CD8-positive, alpha-beta memory T cell (primary cell): ENCODE measurements around the gene TNS1. TPM values are rescaled to one million over a fixed set of nuclear protein-coding genes. Genes with fewer than 3 reads are reported as not detected.

Experiments used
- CTCF ChIA-PET: fragments of 350-600 bp; sonication (Branson Sonifier 250); formaldehyde crosslinking; loops from one replicate; lab custom pipeline; 2021; ENCODE audit warnings: antibody characterized with exemption; lab: Charles Lee
- POLR2A ChIA-PET: fragments of 350-600 bp; sonication (Branson Sonifier 250); formaldehyde crosslinking; loops from one replicate; lab custom pipeline; 2021; ENCODE audit warnings: antibody characterized with exemption; lab: Charles Lee
- DNase-seq, 5 donors: peaks; one replicate each; pipeline versions ENCODE4 v3.0.0 to v3.0.0-alpha.2; 2020 to 2022; ENCODE audit warnings: mixed read lengths in 1 of 5
- H3K27ac ChIP-seq: one replicate; pipeline ENCODE4 v1.7.0; 2013; ENCODE audit warnings: low read depth, mild to moderate bottlenecking, low read length, moderate library complexity
- H3K27me3 ChIP-seq: 2 replicates; pipeline ENCODE4 v1.7.0; 2013; ENCODE audit warnings: low read length, mild to moderate bottlenecking; ENCODE audit not compliant: insufficient read depth, poor library complexity, severe bottlenecking
- H3K36me3 ChIP-seq: 2 replicates; pipeline ENCODE4 v1.7.0; 2013; ENCODE audit warnings: mild to moderate bottlenecking, low read length, moderate library complexity; ENCODE audit not compliant: insufficient read depth
- H3K4me1 ChIP-seq: 2 replicates; pipeline ENCODE4 v1.7.0; 2013; ENCODE audit warnings: mild to moderate bottlenecking, low read length, moderate library complexity; ENCODE audit not compliant: insufficient read depth
- H3K4me3 ChIP-seq: 2 replicates; pipeline ENCODE4 v1.7.0; 2013; ENCODE audit warnings: mild to moderate bottlenecking, low read length
- H3K9me3 ChIP-seq: 2 replicates; pipeline ENCODE4 v1.7.0; 2013; ENCODE audit warnings: mild to moderate bottlenecking, low read length
- H3K27ac Mint-ChIP-seq, 8 donors: one replicate each; pipeline ENCODE4 v1.8.0; 2020 to 2021; ENCODE audit warnings: mixed read lengths in 8 of 8, mild to moderate bottlenecking in 6 of 8, inconsistent platforms in 3 of 8, moderate library complexity in 3 of 8
- H3K27me3 Mint-ChIP-seq, 2 donors: one replicate each; pipeline ENCODE4 v1.8.0; 2020 to 2021; ENCODE audit warnings: mixed read lengths in 2 of 2, mild to moderate bottlenecking in 1 of 2, moderate library complexity in 1 of 2
- H3K36me3 Mint-ChIP-seq, 3 donors: one replicate each; pipeline ENCODE4 v1.8.0; 2020 to 2021; ENCODE audit warnings: mixed read lengths in 3 of 3, inconsistent platforms in 1 of 3, mild to moderate bottlenecking in 1 of 3
- H3K4me1 Mint-ChIP-seq, 3 donors: one replicate each; pipeline ENCODE4 v1.8.0; 2020 to 2021; ENCODE audit warnings: mixed read lengths in 3 of 3, inconsistent platforms in 1 of 3, mild to moderate bottlenecking in 1 of 3
- H3K4me3 Mint-ChIP-seq, 7 donors: one replicate each; pipeline ENCODE4 v1.8.0; 2020 to 2021; ENCODE audit warnings: mixed read lengths in 7 of 7, mild to moderate bottlenecking in 6 of 7, moderate library complexity in 4 of 7, inconsistent platforms in 2 of 7
- H3K9me3 Mint-ChIP-seq, 5 donors: one replicate each; pipeline ENCODE4 v1.8.0; 2020 to 2022; ENCODE audit warnings: mixed read lengths in 5 of 5, mild to moderate bottlenecking in 3 of 5, moderate library complexity in 2 of 5, inconsistent platforms in 1 of 5
- polyA plus RNA-seq: library from polyadenylated mRNA; unstranded; fragments of 300-500 nt; fragmentation: Illumina TruSeq; gene quantifications from one replicate; pipeline ENCODE4 v1.2.3, GENCODE V29; 2021
- total RNA-seq, 2 experiments: library from RNA; stranded (reverse); gene quantifications; one replicate each; pipeline ENCODE4 v1.2.3, GENCODE V29; 2021

TNS1 gene
- total and polyA plus RNA-seq, 3 experiments from 2014 or later = 1.1 to 1.8 TPM; not detected in 1

DNA sequence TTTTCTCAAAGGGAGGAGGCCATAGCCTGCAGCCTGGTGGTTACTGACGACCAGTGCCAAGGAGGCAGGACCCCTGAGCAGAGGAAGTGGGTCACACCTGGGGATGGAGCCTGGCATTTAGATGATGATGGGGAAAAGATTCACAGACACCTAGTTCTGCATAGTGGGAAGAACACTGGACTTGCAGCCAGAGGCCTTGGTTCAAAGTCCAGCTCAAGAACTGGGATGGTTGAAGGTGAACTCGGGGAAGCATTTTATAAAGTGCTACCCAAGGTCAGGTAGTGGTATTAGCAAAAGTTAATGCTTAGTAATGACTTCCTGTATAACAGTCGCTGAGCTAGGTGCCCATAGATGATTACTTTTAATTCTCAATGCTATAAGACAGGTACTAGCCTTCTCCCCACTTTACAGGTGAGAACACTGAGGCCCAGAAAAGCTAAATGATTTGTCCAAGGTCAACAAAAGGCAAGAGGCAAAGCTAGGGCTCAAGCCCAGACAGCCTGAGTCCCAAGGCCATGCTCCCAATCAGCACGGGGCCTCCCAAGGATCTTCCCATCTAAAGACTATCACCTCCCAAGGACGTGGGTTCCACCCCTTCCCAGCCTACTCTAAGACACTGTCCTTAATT is 134.4 kb downstream of the TNS1 start:
- CTCF ChIA-PET = interaction anchor here (1.2 kb wide), 1 partner anchor 18 kb away, joined by 3 read pairs; no protein-coding TSS in a partner anchor

GRCh38 chr2:217866457-217866856 is 136.3 kb downstream of the TNS1 start:
- Histone ChIP-seq H3K9me3 (no peaks in the 10 kb centered on the region), H3K27me3 (no peaks in the 10 kb centered on the region), H3K4me3 (no peak overlapping the region), H3K36me3 (no peaks in the 10 kb centered on the region), H3K4me1 (no peaks in the 10 kb centered on the region), H3K27ac (no peak overlapping the region)
- CTCF ChIA-PET = no interaction called here
- Mint-ChIP-seq H3K27ac (no peak overlapping the region), H3K4me1 (no peaks in the 10 kb centered on the region), H3K36me3 (no peaks in the 10 kb centered on the region), H3K4me3 (no peak overlapping the region), H3K9me3 (no peaks in the 10 kb centered on the region), H3K27me3 (peaks cover 2 to 8% of the 10 kb centered on the region in 2 donors)
- POLR2A ChIA-PET = no interaction called here
- DNase-seq = no peak

More for the DNA sequence above, 134.4 kb downstream of the TNS1 start:
- no peak for DNase-seq
- Mint-ChIP-seq H3K36me3 (no peaks in the 10 kb centered on the region), H3K27ac (no peak overlapping the region), H3K27me3 (peaks cover 0 to 3% of the 10 kb centered on the region in 2 donors), H3K4me3 (no peak overlapping the region), H3K9me3 (no peaks in the 10 kb centered on the region), H3K4me1 (no peaks in the 10 kb centered on the region)
- POLR2A ChIA-PET = no interaction called here
- H3K4me1 ChIP-seq = no peaks in the 10 kb centered on the region
- no peaks in the 10 kb centered on the region for H3K36me3 ChIP-seq
- H3K27me3 ChIP-seq = no peaks in the 10 kb centered on the region
- H3K4me3 ChIP-seq = no peak overlapping the region
- no peak overlapping the region for H3K27ac ChIP-seq
- H3K9me3 ChIP-seq = no peaks in the 10 kb centered on the region

- Mint-ChIP-seq H3K36me3 (no peaks in the 10 kb centered on the region), H3K4me1 (no peaks in the 10 kb centered on the region)
Measured at GRCh38 chr2:217864963-217865772, 137.6 kb downstream of the TNS1 start.

DNA sequence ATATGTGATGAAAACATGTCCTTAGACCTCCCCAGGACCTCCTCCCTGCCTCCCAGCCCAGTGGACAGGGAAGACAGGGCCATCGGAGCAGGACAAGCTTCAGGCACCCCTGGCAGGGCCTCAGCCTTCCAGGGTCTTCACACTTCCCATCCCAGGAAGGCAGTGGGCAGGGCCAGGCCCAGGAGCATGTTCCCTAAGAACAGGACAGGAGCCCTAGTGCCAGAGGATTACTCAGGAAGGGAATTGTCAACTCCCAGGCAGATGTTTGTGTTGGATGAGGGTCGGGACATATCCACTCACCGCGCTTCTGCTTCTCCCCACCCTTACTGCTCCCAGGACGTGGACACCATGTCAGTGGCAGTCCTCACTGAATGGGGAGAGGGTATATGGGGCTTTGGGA is 138.9 kb downstream of the TNS1 start:
- Mint-ChIP-seq H3K27me3 (peaks cover 2 to 8% of the 10 kb centered on the region in 2 donors), H3K4me3 (no peak overlapping the region), H3K9me3 (no peaks in the 10 kb centered on the region), H3K36me3 (no peaks in the 10 kb centered on the region), H3K4me1 (no peaks in the 10 kb centered on the region), H3K27ac (no peak overlapping the region)
- Histone ChIP-seq H3K4me3 (no peak overlapping the region), H3K4me1 (no peaks in the 10 kb centered on the region), H3K27me3 (no peaks in the 10 kb centered on the region), H3K27ac (no peak overlapping the region), H3K9me3 (no peaks in the 10 kb centered on the region), H3K36me3 (no peaks in the 10 kb centered on the region)
- POLR2A ChIA-PET = no interaction called here
- DNase-seq = no peak
- CTCF ChIA-PET = no interaction called here

More at GRCh38 chr2:217864963-217865772, 137.6 kb downstream of the TNS1 start:
- DNase-seq = no peak
- H3K4me3 ChIP-seq = no peak overlapping the region
- CTCF ChIA-PET = no interaction called here
- H3K27ac ChIP-seq = no peak overlapping the region
- H3K4me1 ChIP-seq = no peaks in the 10 kb centered on the region
- POLR2A ChIA-PET = no interaction called here
- no peaks in the 10 kb centered on the region for H3K36me3 ChIP-seq
- H3K27me3 Mint-ChIP-seq = peaks cover 2 to 10% of the 10 kb centered on the region in 2 donors
- H3K9me3 Mint-ChIP-seq = no peaks in the 10 kb centered on the region
- H3K27me3 ChIP-seq = no peaks in the 10 kb centered on the region
- no peaks in the 10 kb centered on the region for H3K9me3 ChIP-seq
- H3K4me3 Mint-ChIP-seq = no peak overlapping the region
- H3K27ac Mint-ChIP-seq = no peak overlapping the region

DNA sequence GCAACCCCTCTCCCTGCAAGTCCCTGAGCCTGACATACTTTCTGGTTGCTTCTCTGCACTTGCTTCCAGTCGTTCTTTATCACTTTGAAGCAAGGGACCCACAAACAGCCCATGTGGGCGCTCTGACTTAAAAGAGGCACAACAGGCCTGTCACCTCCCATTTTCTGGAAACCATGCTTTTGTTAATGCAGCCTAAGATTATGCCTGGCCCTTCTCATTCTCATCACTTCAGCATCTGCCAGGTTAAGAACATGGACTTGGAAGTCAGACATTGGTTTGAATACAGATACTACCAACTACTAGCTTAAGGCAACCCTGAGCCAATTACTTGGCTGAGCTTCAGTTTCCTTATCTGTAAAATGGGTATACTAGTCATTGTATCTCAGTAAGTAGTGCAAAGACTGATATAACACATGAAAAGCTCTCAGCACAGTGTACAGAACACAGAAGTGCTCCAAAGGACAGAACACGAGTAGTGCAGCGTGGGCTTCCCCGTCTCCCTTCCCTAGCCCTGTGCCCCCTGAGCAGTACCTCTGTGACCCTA is 141.4 kb downstream of the TNS1 start:
- Histone ChIP-seq H3K36me3 (no peaks in the 10 kb centered on the region), H3K27me3 (no peaks in the 10 kb centered on the region), H3K9me3 (no peaks in the 10 kb centered on the region), H3K4me3 (no peak overlapping the region), H3K27ac (no peak overlapping the region), H3K4me1 (no peaks in the 10 kb centered on the region)
- no peak for DNase-seq
- H3K27me3 Mint-ChIP-seq = peaks cover 2 to 12% of the 10 kb centered on the region in 2 donors
- H3K27ac Mint-ChIP-seq = no peak overlapping the region
- CTCF ChIA-PET = interaction anchor here (0.8 kb wide), 1 partner anchor 25 kb away, joined by 3 read pairs; no protein-coding TSS in a partner anchor
- no peaks in the 10 kb centered on the region for H3K9me3 Mint-ChIP-seq
- H3K36me3 Mint-ChIP-seq = no peaks in the 10 kb centered on the region
- POLR2A ChIA-PET = no interaction called here
- H3K4me3 Mint-ChIP-seq = no peak overlapping the region
- H3K4me1 Mint-ChIP-seq = no peaks in the 10 kb centered on the region

- H3K36me3 Mint-ChIP-seq = no peaks in the 10 kb centered on the region
Measured at GRCh38 chr2:217859926-217860325, 142.9 kb downstream of the TNS1 start.

DNA sequence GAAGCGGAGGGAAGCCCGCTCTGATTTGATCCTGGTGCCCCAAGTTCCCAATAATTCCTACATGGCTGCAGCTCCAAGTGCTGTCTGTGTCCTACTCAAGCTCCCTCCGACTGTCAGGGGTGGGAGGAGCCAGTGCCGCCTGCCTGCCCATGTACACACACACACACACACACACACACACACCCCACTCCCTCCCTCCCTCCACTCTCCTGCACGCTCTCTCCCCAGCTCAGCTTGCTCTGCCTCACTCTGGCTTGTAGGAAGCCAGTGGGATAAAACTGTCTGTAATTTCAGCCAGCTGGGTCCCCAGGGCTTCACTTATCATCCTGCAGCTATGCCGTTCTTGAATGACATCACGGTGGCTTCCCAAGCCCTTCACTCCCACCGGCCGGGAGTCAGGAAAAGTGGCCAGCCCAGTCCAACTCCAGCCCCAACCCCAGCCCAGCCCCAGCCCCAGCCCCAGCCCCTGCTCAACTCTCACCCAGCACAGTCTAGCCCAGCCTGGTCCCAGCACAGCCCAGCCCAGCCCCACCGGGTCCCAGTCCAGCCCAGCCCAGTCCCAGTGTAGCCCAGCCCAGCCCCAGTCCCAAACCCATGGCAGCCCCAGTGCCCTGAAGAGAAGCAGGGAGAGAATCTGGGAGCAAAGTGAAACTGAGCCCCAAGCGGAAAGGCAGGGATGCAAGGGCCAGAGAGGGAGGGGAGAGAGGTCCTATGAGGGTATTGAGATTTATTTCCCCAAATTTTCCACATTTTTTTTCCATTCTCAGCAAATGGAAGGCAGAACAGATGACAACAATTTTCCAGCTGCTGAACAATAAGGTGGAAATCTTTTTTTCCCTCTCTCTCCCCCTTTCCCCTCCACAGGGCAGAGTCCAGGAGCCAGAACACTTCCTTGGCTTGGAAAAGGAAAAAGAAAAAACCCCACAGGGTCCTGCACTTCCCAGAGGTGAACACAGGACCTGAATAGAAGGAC is 144.0 kb downstream of the TNS1 start:
- POLR2A ChIA-PET = no interaction called here
- H3K4me3 Mint-ChIP-seq = no peak overlapping the region

More at GRCh38 chr2:217859926-217860325, 142.9 kb downstream of the TNS1 start:
- H3K9me3 Mint-ChIP-seq = no peaks in the 10 kb centered on the region
- H3K27me3 ChIP-seq = no peaks in the 10 kb centered on the region
- H3K4me1 Mint-ChIP-seq = no peaks in the 10 kb centered on the region
- no peaks in the 10 kb centered on the region for H3K36me3 ChIP-seq
- H3K27ac Mint-ChIP-seq = no peak overlapping the region
- ChIA-PET CTCF (no interaction called here), POLR2A (no interaction called here)
- DNase-seq = no peak
- H3K4me1 ChIP-seq = no peaks in the 10 kb centered on the region
- H3K9me3 ChIP-seq = no peaks in the 10 kb centered on the region
- peaks cover 2 to 12% of the 10 kb centered on the region in 2 donors for H3K27me3 Mint-ChIP-seq
- H3K4me3 ChIP-seq = no peak overlapping the region
- no peak overlapping the region for H3K4me3 Mint-ChIP-seq
- H3K27ac ChIP-seq = no peak overlapping the region

More for the DNA sequence above, 144.0 kb downstream of the TNS1 start:
- peaks cover 2 to 12% of the 10 kb centered on the region in 2 donors for H3K27me3 Mint-ChIP-seq
- H3K9me3 ChIP-seq = no peaks in the 10 kb centered on the region
- H3K4me3 ChIP-seq = no peak overlapping the region
- no peak overlapping the region for H3K27ac Mint-ChIP-seq
- H3K4me1 Mint-ChIP-seq = no peaks in the 10 kb centered on the region
- H3K36me3 Mint-ChIP-seq = no peaks in the 10 kb centered on the region
- no peaks in the 10 kb centered on the region for H3K4me1 ChIP-seq
- no peaks in the 10 kb centered on the region for H3K9me3 Mint-ChIP-seq
- H3K27ac ChIP-seq = no peak overlapping the region
- CTCF ChIA-PET = interaction anchor here (1.0 kb wide), 1 partner anchor 73 kb away, joined by 3 read pairs; no protein-coding TSS in a partner anchor
- no peaks in the 10 kb centered on the region for H3K27me3 ChIP-seq
- H3K36me3 ChIP-seq = no peaks in the 10 kb centered on the region
- DNase-seq = no peak
